GM12872 (cell line): ENCODE results near the gene MLN.

ENCODE experiments used
- TF ChIP-seq, protein P1 (sequence below): IDR thresholded peaks from 3 replicates; pipeline ENCODE4 v1.5.1; 2011; ENCODE audit warnings: low read depth, mild to moderate bottlenecking, low read length, moderate library complexity; ENCODE audit not compliant: insufficient read depth

MLN gene

DNA sequence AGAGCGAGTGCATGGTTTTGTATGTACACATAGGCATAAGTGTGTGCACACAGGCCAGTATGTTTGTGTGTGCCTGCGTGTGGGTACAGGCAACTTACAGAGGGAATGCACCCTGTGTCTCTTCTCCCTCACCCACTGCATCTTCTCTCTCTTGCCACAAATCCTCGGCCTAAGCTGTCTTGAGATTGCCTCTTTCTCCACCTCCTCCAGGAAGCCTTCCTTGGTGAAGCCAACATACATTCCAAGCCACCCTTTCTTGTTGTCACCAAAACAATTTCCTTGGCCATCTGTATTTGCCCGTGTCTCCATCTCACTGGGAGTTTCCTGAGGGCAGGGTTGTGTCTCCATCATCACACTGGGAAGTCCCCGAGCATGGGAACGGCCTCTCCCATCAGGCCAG is 29.8 kb upstream of the MLN start:
- TF ChIP-seq, protein P1, sequence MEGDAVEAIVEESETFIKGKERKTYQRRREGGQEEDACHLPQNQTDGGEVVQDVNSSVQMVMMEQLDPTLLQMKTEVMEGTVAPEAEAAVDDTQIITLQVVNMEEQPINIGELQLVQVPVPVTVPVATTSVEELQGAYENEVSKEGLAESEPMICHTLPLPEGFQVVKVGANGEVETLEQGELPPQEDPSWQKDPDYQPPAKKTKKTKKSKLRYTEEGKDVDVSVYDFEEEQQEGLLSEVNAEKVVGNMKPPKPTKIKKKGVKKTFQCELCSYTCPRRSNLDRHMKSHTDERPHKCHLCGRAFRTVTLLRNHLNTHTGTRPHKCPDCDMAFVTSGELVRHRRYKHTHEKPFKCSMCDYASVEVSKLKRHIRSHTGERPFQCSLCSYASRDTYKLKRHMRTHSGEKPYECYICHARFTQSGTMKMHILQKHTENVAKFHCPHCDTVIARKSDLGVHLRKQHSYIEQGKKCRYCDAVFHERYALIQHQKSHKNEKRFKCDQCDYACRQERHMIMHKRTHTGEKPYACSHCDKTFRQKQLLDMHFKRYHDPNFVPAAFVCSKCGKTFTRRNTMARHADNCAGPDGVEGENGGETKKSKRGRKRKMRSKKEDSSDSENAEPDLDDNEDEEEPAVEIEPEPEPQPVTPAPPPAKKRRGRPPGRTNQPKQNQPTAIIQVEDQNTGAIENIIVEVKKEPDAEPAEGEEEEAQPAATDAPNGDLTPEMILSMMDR = no peak

DNA sequence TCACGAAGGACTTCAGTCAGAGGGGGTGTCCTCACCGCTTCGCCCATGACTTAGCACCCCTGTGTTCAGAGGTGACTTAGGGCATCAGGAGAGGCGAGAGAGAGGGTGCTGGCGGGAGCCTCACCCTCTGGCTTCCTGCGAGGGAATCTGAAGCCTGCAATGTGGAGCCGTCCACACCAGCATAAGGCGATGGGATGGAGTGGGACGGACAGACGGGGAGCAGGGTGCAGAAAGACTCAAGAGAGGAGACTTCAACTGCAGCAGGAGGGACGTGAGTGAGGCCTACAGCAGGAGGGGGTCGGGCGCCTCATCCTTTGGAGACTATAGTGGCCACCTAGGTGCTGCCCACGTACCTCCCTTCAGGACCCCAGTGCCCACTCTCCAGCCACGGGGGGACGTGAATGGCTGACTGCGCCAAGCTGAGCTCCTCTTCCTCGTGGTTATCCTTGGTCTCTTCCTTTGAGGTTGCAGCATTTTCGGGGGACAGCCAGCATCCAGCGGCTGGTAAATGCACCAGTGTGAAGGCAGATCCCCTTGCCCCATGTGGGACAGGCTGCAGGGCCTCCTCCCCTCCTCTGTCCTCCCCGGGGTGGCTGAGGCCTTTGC is 26.9 kb upstream of the MLN start:
- TF ChIP-seq, protein P1 = no peak

DNA sequence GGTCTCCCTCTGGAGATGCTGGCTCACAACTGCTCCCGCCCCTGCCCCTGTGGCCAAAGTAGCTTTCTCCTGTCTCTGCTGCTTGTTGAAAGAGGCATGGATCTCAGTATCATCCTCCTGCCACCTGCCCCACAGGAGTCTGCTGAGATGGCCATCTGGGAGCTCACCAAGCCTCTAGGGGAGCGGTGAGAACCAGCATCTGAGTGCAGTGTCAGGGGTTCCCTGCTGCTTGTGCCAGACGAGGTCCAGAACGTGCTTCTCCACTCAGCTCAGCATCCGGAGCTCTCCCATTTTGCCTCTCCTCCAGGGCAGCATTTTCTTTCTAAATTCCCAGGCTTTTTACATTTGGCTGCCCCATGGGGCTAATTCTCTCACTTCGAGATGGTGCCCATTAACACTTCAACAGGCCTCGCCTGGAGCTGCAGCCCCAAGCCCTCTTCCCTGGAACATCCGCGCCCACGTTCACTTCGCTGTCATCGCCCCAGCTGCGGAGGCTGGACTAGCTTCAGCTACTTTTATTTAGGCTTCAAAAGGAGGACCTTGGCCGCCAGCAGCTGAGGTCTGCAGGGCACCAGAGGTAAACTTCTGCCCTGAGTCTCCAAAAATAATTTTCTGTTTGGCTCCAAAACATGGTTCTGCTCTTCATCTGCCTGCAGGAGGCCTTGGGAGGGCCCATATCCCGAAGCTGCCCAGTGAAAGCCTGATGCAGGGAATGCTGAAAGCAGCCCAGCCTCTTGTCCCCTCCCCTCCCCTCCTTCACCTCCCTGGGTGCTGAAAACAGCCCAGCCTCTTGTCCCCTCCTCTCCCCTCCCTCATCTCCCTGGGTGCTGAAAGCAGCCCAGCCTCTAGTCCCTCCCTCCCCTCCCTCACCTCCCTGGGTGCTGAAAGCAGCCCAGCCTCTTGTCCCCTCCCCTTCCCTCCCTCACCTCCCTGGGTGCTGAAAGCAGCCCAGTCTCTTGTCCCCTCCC is 25.2 kb upstream of the MLN start:
- TF ChIP-seq, protein P1 = no peak

DNA sequence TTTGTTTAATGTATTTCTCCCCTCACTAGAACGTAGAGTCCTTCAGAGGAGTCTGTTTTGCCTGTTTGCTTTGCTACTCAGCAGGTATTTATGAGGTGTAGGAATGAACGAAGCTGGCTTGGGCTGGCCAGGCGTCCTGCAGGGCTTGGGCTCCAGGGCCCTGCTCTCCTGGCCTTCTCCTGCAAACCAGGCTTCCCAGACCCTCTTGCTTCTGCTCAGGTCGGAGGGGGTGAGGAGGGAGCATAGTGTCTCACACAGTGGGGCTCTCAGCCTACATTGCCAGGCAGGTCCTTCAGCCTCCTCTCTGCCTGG is 24.6 kb upstream of the MLN start:
- TF ChIP-seq, protein P1 = no peak

DNA sequence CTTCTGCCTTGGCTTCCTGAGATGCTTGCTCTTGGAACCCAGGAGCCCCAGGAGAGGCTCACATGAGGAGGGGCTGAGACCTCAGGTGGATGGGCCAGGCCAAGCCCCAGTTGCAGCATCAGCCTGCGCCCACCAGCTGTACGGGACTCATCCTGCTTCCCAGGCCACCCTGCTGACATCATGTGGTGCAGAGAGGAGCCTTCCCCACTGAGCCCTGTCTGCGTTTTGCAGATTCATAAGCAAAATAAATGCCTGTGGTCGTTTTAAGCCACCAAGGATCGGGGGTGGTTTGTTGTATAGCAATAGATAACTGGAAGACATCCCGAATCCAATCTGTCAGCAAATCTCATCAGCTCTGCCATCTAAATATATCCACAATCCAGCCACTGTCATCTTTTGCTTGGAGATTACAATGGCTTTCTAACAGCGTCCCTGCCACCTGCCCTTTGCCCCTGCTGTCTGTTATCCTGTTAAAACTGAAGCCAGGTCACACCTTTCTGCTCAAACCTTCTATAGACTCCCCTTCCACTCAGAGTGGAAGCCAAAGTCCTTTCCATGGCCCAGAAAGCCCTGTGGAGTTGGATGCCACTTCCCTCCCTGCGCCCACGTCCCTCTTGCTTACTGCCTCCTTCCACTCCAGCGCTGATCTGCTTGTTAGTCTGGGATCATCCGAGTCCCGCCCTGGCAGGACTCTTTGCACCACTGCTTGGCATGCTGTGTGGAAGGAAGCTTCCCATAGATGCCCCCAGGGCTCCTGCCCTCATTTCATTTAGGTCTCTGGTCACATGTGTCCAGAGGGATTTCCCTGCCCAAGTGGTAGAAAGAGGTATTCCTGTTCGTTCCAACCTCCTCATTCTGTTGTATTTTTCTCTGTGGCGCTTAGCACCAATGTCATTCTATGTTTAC is 24.0 kb upstream of the MLN start:
- TF ChIP-seq, protein P1 = no peak

DNA sequence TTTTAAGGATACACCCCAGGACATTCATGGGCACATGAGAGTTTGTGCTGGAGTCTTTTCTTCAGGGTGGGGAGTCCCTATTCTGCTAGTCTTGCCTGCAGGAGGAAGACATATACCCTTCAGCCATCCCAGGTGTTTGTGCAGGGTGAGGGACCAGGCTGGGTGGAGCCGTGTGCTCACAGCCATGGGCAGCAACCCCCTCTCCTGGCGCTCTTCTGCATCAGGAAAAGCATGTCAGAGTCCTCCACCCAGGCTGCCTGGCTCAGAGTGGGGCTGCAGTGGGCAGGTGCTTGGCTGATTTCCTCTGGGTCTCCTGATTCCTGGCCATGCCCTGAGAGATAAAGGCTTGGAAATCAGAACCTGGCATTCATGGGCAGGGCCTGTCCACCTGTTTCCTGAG is 22.7 kb upstream of the MLN start:
- TF ChIP-seq, protein P1 = no peak
